MM.1S (cell line): ENCODE measurements around the gene SAFB.

ENCODE experiments used
- DNase-seq: peaks from one replicate; pipeline ENCODE4 v3.0.0-alpha.2; 2015
- H2AFZ ChIP-seq: fragments of 300-600 bp; sonication (generic); 2 replicates; pipeline ENCODE4 v1.6.0; 2016; ENCODE audit warnings: antibody characterized with exemption, low read length
- H3F3A ChIP-seq: fragments of 300-600 bp; sonication (generic); 2 replicates; pipeline ENCODE4 v1.6.1; 2016; ENCODE audit warnings: mild to moderate bottlenecking, antibody characterized with exemption, low read length, moderate library complexity, mixed read lengths; ENCODE audit not compliant: insufficient read depth
- H3K27ac ChIP-seq: fragments of 300-600 bp; sonication (generic); 2 replicates; pipeline ENCODE4 v1.5.1; 2016; ENCODE audit warnings: mild to moderate bottlenecking, low read length
- H3K27me3 ChIP-seq: fragments of 300-600 bp; sonication (generic); replicated peaks from 2 replicates; pipeline ENCODE4 v1.6.0; 2016; ENCODE audit warnings: low read length; ENCODE audit not compliant: insufficient read depth
- H3K36me3 ChIP-seq: fragments of 300-600 bp; sonication (generic); replicated peaks from 2 replicates; pipeline ENCODE4 v1.6.1; 2016; ENCODE audit warnings: mild to moderate bottlenecking, low read length, mixed read lengths; ENCODE audit not compliant: insufficient read depth
- H3K4me1 ChIP-seq: fragments of 300-600 bp; sonication (generic); 2 replicates; pipeline ENCODE4 v1.6.1; 2016; ENCODE audit warnings: low read length, mixed read lengths
- H3K4me2 ChIP-seq: fragments of 300-600 bp; sonication (generic); 2 replicates; pipeline ENCODE4 v1.6.0; 2016; ENCODE audit warnings: low read depth, low read length
- H3K4me3 ChIP-seq: fragments of 300-600 bp; sonication (generic); 2 replicates; pipeline ENCODE4 v1.5.1; 2016; ENCODE audit warnings: low read length, mixed read lengths
- H3K79me2 ChIP-seq: fragments of 300-600 bp; sonication (generic); 2 replicates; pipeline ENCODE4 v1.6.1; 2016; ENCODE audit warnings: mixed run types, low read length, mixed read lengths
- H3K9ac ChIP-seq: fragments of 300-600 bp; sonication (generic); 2 replicates; pipeline ENCODE4 v1.6.1; 2016; ENCODE audit warnings: low read length, mixed read lengths
- H3K9me2 ChIP-seq: fragments of 300-600 bp; sonication (generic); replicated peaks from 2 replicates; pipeline ENCODE4 v1.6.1; 2016; ENCODE audit warnings: mild to moderate bottlenecking, low read length, mixed read lengths; ENCODE audit not compliant: insufficient read depth
- H3K9me3 ChIP-seq: fragments of 300-600 bp; sonication (generic); replicated peaks from 2 replicates; pipeline ENCODE4 v1.6.1; 2016; ENCODE audit warnings: mild to moderate bottlenecking, low read length, mixed read lengths; ENCODE audit not compliant: insufficient read depth
- H4K20me1 ChIP-seq: fragments of 300-600 bp; sonication (generic); 2 replicates; pipeline ENCODE4 v1.6.1; 2016; ENCODE audit warnings: mild to moderate bottlenecking, low read length, moderate library complexity, mixed read lengths; ENCODE audit not compliant: insufficient read depth
- CTCF ChIP-seq: fragments of 300-600 bp; sonication (generic); IDR thresholded peaks from 2 replicates; pipeline ENCODE4 v1.5.1; 2016; ENCODE audit warnings: antibody characterized with exemption, low read length, mixed read lengths
- EZH2 ChIP-seq: fragments of 300-600 bp; sonication (generic); optimal IDR thresholded peaks from 2 replicates; pipeline ENCODE3; 2017; ENCODE audit warnings: low read depth, mild to moderate bottlenecking, antibody characterized with exemption, low read length, mixed read lengths
- EZH2phosphoT487 ChIP-seq: fragments of 300-600 bp; sonication (generic); IDR thresholded peaks from 2 replicates; pipeline ENCODE4 v1.6.1; 2018; ENCODE audit warnings: antibody characterized with exemption, low read length

The SAFB gene

DNA sequence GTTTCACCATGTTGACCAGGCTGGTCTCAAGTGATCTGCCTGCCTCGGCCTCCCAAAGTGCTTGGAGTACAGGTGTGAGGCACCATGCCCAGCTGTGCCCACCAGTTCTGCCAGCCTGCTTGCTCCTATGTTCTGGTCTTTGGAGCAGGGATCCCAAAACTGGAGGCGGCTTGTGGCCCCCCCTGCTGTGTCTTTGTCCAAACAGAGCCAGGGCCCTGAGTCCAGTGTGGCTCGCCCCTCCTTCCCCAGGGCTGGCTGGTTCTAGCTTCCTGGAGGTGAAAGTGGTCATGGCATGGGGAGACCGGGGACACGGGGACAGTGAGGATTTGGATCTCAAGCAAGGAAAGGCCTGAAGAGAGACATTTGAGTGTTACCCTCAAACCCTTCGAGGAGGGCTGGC, 43.6 kb upstream of the SAFB start:
- no peaks in the 10 kb centered on the region for H3K9me3 ChIP-seq
- TF ChIP-seq EZH2 (no peak), CTCF (no peak), EZH2phosphoT487 (no peak)
- H2AFZ ChIP-seq, result no peak overlapping the region
- no peaks in the 10 kb centered on the region for H3K9me2 ChIP-seq
- peaks cover 2% of the 10 kb centered on the region; the same call in 1 of the 2 replicates for H3F3A ChIP-seq
- H3K27ac ChIP-seq, result no peak overlapping the region
- no peak overlapping the region for H3K4me3 ChIP-seq
- no peak overlapping the region for H3K4me2 ChIP-seq
- H3K9ac ChIP-seq, result no peak overlapping the region
- H4K20me1 ChIP-seq, result no peaks in the 10 kb centered on the region
- no peaks in the 10 kb centered on the region for H3K36me3 ChIP-seq
- no peaks in the 10 kb centered on the region for H3K4me1 ChIP-seq
- no peaks in the 10 kb centered on the region for H3K27me3 ChIP-seq
- no peak for DNase-seq
- no peaks in the 10 kb centered on the region for H3K79me2 ChIP-seq

- Histone ChIP-seq H3K79me2 (no peaks in the 10 kb centered on the region), H3K27ac (no peak overlapping the region)
These were observed 43.2 kb upstream of the SAFB start for GRCh38 chr19:5579697-5580096.

DNA sequence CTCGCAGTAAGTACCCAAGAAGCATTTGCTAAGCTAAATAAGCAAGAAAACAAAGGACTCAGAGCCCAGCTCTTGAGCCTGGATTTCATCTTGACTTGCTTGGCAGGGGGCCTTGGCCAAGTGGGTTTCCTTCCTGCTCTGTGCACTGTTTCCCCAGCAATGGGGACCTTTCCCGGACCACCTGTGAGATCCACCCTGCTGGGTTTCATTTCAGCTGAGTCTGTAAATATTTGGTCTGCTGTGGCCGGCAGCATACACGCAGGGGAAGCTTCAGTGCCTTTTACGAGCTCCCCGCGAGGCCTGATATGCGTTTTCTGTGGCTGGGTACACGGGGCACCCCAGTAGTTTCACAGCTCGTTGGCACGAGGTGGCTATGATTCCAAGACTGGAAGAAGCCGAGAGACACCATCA, 42.7 kb upstream of the SAFB start:
- H3K36me3 ChIP-seq, result no peaks in the 10 kb centered on the region
- no peak for TF ChIP-seq CTCF
- TF ChIP-seq EZH2, result no peak
- no peak for TF ChIP-seq EZH2phosphoT487
- H2AFZ ChIP-seq, result no peak overlapping the region
- H3K27me3 ChIP-seq, result no peaks in the 10 kb centered on the region
- no peaks in the 10 kb centered on the region for H3K9me2 ChIP-seq
- H3K79me2 ChIP-seq, result no peaks in the 10 kb centered on the region
- H3K4me2 ChIP-seq, result no peak overlapping the region
- no peak overlapping the region for H3K9ac ChIP-seq
- no peak overlapping the region for H3K4me3 ChIP-seq
- H3F3A ChIP-seq, result peaks cover 2% of the 10 kb centered on the region; the same call in 1 of the 2 replicates
- no peaks in the 10 kb centered on the region for H3K4me1 ChIP-seq
- no peak for DNase-seq
- H3K9me3 ChIP-seq, result no peaks in the 10 kb centered on the region
- H3K27ac ChIP-seq, result no peak overlapping the region
- H4K20me1 ChIP-seq, result no peaks in the 10 kb centered on the region

More at GRCh38 chr19:5579697-5580096, 43.2 kb upstream of the SAFB start:
- no peaks in the 10 kb centered on the region for H4K20me1 ChIP-seq
- H3F3A ChIP-seq, result peaks cover 2% of the 10 kb centered on the region; the same call in 1 of the 2 replicates
- no peaks in the 10 kb centered on the region for H3K9me2 ChIP-seq
- TF ChIP-seq CTCF (no peak), EZH2phosphoT487 (no peak), EZH2 (no peak)
- H3K9ac ChIP-seq, result no peak overlapping the region
- H2AFZ ChIP-seq, result no peak overlapping the region
- H3K36me3 ChIP-seq, result no peaks in the 10 kb centered on the region
- H3K4me2 ChIP-seq, result no peak overlapping the region
- H3K4me1 ChIP-seq, result no peaks in the 10 kb centered on the region
- H3K4me3 ChIP-seq, result no peak overlapping the region
- no peaks in the 10 kb centered on the region for H3K27me3 ChIP-seq
- no peak for DNase-seq
- no peaks in the 10 kb centered on the region for H3K9me3 ChIP-seq
